GM19467 (cell line): ENCODE measurements around the gene B3GALT4.
"Not testable (repeated sequence)": the region's sequence is repeated elsewhere in the genome, so short reads cannot be mapped to it uniquely, and the experiment has no call there.

Source experiments
- ATAC-seq: cut with Tn5 transposase; IDR thresholded peaks from one replicate; pipeline ENCODE4 v1.9.1; 2021; ENCODE audit warnings: mild to moderate bottlenecking, moderate library complexity; ENCODE audit not compliant: unreplicated experiment

Gene B3GALT4

DNA sequence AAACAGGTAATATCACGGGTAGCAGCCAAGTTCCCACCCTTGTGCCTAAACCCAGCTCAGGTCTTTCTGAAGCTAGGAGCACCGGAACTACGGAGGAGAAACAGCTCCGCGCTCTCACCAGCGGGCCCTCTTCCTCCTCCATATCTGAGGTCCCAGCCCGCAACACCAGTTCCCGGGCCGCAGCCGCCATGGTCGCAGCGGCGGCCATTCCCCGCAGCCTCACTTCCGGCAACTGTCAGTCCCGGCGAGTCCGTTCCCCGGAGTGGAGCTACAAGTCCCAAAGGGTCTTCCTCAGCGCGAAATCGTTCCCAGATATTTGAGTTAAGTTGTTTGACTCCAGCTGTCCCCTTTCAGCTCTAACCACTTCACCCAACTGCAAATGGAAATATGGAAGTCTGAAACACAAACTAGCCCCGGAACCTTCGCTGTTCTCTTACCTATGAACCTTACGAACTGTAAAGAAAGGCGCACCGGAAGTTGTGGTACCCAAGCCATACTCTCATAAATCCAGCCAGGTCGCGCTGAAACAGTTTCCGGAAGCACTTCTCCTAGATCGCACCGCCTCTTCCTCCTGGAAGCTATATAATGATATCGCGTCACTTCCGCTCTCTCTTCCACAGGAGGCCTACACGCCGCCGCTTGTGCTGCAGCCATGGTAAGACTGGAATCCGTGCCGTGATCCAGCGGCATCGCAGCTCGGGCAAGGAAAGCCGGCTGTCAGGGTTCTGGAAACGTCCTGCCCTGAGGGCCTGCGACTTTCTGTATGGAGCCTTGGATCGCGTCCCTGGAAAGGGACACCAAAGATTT, 5.3 kb upstream of the B3GALT4 start, which contains the start of the genes RPS18 and VPS52:
RPS18 (plus strand) TSS at position 608 of the 807 bp plus-strand sequence; CDS start at position 653, 45 bp downstream.
VPS52 (minus strand) TSS at position 409 of the 807 bp plus-strand sequence; CDS start at position 208, 201 bp downstream.
- ATAC-seq = peak; percentile 79

DNA sequence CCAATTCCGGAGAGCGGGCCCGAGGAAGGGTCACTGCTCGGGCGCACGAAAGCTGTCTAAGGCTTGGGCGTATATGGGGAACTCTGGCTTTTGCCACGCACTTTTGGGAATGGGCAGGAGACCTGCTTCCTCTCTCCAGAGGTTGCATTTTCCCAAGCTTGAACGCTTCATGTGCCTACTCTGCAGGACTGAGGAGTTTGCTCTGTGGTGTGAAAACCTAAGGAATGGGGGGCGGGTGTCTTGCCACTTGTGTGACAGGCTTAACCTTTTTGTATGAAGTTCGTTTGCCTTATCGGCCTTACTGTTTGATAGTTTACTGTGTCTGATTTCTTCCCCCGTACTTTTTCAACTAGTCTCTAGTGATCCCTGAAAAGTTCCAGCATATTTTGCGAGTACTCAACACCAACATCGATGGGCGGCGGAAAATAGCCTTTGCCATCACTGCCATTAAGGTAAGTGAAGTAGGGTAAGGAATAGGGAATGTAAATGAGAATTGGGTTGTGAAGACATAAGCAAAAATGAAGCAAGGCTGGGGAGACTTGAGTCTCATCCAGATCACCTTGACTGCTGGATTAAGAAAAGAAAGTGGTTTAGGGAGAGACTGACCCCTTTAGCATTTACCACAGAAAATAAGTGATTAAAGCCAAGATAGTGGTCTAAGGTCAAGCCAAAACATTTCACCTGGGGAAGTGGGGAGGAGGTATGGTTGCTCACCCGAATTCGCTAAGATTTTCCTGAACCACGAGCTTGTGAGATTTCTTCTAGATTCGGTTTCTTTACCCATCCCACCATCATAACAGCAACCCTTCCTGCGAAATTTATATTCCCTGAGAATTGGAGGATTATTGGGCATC, 4.4 kb upstream of the B3GALT4 start:
- ATAC-seq = no peak

DNA sequence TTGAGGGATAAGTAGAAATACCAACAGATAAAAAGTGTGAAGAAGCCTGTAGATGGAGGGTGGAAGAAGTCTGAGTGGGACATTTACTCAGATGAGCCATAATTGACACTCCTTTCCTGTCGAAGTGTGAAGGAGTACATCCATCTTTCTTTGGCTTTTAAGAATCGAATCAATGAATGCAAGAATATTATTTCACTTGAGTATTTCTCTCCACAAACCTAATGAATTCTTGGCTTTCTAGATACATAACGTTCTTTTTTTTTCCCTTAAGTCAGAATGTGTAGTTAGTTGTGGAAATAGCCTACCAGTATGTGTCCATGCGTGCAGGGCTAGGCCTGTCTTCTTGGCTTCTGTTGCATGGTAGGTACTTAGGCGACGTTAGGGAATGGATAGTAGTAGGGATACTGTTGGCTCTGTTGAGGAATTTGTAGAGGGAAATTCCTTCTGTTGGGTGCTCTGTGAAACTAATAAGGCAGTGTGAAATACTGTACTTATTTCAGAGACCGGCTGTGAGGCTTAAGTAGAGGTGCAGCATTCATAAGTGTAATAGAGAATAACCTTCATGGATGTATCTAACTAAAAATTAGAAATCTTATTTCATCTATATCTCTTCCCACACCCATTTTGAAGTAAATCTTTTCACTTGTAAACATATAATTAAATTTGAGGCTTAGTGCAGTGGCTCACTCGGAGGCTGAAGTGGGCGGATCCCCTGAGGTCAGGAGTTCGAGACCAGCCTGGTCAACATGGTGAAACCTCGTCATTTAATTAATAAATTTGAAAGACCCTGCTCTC, 3.6 kb upstream of the B3GALT4 start:
- ATAC-seq = no peak

DNA sequence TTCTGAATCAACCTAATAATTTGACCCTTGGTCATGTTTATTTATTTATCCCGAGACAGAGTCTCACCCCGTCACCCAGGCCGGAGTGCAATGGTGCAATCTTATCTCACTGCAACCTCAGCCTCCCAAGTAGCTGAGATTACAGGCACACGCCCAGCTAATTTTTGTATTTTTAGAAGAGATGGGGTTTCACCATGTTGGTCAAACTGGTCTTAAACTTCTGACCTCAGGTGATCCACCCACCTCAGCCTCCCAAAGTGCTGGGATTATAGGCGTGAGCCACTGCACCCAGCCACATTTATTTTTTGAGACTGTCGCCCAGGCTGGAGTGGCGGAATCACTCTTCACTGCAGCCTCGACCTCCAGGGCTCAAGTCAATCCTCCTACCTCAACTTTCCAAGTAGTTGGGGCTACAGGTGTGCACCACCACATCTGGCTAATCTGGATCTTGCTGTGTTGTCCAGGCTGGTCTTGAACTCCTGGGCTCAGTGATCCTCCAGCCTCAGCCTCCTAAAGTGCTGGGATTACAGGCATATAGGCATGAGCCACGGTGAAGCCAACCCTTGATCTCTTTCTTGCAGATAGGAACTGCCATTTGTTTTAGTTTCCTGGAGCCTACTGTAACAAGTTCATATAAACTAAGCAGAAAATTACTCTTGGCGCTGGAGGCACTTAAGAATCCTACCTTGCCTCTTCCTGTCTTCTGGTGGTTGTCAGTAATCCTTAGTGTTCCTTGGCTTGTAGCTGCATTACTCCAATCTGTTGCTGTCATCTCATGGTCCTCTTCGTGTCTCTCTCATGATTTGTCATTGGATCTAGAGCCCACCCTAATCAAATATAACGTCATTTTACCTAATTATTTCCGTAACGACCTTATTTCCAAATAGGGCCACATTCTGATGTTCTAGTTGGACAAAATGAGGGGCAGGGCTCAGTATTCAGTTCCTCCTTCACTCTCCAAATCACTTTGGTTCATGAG, 2.7 kb upstream of the B3GALT4 start:
- no peak for ATAC-seq

DNA sequence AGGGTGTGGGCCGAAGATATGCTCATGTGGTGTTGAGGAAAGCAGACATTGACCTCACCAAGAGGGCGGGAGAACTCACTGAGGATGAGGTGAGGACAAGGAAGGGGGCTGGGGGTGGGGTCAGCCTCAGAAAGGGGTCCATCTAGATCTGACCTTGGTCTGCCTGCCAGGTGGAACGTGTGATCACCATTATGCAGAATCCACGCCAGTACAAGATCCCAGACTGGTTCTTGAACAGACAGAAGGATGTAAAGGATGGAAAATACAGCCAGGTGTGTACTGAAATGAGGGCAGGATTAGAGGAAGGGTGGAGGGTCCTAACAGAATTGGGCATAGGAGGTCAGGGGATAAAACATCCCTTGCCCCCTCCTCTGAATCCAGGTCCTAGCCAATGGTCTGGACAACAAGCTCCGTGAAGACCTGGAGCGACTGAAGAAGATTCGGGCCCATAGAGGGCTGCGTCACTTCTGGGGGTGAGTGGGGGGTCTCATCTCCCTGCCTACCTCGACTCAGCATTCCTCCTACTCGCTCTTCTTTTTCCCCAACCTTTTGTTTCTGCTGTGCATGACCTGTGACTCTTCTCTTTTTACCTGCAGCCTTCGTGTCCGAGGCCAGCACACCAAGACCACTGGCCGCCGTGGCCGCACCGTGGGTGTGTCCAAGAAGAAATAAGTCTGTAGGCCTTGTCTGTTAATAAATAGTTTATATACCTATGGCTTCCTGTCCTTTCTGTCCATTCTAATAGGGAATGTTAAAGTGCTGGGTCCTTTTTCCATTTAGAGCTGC, 935 bp upstream of the B3GALT4 start:
- not testable (repeated sequence) for ATAC-seq

DNA sequence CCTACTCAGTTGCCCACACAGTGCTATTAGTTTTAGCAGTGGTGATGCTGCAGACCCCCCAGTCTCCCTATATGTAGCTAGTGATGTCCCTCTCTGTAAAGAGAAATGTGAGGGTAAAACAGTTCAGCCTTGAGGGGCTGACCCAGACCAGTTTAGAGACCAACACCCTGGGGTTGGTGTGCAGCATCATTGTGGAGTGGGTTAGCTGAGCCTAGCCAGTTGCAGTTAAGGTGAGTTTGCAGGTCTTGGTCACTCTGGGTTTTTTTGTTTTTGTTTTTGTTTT, 401 bp upstream of the B3GALT4 start:
- no peak for ATAC-seq

DNA sequence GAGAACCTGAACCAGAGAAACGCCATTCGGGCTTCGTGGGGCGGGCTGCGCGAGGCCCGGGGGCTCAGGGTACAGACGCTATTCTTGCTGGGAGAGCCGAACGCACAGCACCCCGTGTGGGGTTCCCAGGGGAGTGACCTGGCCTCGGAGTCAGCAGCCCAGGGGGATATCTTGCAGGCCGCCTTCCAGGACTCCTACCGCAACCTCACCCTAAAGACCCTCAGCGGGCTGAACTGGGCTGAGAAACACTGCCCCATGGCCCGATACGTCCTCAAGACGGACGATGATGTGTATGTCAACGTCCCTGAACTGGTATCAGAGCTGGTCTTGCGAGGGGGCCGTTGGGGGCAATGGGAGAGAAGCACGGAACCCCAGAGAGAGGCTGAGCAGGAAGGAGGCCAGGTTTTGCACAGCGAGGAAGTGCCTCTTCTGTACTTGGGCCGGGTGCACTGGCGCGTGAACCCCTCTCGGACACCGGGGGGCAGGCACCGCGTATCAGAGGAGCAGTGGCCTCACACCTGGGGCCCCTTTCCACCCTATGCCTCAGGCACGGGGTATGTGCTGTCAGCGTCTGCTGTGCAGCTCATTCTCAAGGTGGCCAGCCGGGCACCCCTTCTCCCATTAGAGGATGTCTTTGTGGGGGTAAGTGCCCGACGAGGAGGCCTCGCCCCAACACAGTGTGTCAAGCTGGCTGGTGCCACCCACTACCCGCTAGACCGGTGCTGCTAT, 904 bp downstream of the B3GALT4 start:
- ATAC-seq = no peak

DNA sequence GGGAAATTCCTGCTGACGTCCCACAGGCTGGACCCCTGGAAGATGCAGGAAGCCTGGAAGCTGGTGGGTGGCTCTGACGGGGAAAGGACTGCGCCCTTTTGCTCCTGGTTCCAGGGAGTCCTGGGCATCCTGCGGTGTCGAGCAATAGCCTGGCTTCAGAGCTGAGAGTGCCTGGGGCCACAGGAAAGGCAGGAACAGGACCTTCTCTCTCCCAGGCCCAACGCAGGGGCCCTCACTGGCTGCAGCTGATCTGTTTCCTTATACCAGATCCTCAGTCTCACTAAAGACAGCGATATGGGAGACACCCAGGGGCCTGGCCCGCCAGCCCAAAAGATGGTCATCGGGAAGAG, 1.4 kb downstream of the B3GALT4 start:
- ATAC-seq = no peak

DNA sequence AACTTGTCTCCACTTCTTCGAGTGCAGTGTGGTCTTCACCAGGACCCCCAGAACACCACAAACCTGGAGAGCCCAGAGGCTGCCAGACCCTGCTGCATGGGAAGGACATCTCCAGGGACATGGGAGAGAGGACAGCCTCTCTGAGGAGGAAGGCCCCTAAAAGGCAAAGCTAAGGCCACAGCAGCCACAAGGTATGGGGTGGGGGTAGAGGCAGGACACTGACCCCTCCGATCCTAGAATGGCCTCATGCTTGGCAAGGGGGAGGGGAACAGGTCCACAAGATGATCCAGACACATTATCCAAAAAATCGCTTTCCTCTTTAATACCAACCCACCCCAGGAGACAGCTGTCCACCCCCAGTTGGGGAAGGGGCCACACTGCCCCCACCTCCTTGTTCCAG, 1.9 kb downstream of the B3GALT4 start:
- no peak for ATAC-seq

DNA sequence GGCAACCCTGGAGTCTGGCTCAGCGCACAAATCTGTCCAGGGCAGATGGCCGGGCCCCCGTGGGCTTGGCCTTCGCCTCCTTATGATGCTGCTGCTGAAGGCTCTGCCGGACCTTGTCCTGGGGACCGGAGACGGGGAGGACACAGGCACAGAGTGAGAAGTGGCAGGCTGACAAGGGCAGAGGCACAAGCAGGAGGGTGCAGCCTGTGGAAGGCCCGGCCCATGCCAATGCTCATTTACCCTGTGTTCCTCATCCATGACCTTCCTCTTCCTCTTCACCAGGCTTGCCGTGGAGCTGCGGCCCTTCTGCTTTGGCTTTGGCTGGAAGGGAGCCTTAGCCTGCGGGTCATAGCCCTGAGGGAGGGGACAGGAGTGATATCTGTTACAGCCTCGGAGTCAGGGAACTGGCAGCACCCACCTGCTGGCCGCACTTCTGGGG, 2.4 kb downstream of the B3GALT4 start:
- ATAC-seq = no peak

DNA sequence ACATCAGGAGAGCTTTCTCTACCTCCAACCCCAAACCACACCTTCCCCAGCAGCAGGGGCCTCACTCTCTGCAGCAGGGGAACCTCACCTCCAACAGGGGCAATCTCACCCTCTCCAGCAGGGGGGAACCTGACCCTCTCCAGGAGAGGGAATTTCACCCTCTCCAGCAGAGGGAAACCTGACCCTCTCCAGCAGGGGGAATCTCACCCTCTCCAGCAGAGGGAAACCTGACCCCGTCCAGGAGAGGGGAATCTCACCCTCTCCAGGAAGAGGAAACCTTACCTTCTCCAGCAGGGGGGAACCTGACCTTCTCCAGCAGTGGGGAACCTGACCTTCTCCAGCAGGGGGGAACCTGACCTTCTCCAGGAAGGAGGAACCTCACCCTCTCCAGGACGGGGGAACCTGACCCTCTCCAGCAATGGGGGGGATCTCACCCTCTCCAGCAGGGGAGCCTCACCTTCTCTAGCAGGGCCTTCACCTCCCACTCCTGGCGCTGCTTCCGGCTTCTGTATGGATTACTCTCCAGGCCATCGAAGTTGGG, 3.1 kb downstream of the B3GALT4 start:
- no peak for ATAC-seq

DNA sequence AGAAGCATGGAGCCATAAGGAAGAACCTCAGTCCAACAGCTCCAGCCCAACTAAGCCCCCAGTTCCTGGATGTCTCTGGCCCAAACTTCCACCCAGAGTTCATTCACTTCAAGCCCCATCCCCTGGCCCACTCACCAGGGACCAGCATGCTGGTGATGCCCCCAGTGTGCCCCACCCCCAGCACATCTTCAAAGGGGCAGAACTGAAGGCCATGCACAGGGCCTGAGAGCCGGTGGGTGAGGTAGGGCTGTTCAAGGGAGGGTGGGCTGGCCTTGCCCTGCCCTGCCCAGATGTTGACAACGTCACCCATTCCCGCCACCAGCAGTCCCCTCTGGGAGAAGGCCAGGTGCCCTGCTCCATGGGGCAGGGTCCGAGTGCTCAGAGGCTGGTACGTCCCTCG, 3.6 kb downstream of the B3GALT4 start:
- no peak for ATAC-seq

DNA sequence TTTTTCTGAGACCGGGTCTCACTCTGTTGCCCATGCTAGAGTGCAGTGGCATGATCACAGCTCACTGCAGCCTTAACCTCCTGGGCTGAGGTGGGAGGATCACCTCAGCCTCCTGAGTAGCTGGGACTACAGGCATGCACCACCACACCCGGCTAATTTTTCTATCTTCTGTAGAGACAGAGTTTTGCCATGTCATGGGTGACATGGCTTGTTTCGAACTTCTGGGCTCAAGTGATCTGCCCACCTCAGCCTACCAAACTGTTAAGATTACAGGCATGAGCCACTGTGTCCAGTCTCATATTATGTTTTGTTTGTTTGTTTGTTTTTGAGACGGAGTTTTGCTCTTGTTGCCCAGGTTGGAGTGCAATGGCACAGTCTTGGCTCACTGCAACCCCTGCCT, 8.3 kb downstream of the B3GALT4 start:
- ATAC-seq = not testable (repeated sequence)

DNA sequence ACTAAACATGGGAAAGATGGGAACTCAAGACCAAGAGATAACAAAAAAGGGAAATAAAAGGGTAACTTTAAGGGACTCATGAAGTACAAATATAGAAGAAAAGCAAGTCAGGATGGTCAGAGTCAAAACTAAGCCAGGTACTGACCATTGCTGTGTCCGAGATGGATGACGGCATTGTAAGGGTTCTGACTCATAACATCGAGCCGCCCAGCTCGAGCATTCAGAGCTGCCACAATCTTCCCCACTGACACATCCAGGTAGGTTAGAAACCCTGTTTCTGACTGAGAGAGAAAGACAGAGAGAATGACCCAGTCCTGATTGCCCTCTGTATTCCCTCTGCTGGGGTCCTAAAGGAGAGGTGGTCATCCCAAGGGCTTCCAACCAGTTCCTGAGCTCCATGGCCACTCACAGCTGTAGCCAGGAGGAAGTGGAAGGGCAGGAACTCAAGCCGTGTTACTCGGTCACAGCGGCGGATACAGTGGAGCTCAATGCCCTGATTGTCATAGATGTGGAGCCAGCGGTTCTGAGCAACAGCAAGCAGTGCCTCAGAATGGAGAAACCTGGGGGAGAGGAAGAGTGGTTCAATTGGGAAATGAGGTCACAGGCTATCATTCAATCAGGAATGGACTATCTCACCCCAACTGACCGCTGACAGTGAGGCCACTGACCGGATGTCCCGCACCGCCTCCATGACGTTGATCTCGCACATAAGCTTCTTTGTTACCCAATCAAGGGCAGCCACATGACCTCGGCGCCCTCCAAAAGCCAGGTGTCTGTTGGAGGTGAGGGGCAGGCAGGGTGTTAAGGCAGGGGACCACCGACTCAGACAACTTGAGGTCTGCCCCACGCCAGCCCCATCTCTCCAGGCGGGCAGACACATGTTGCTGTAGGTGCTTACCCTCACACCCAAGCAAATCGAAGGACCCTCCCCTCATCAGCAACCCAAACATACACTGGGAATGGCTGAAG, 10.3 kb downstream of the B3GALT4 start:
- no peak for ATAC-seq

DNA sequence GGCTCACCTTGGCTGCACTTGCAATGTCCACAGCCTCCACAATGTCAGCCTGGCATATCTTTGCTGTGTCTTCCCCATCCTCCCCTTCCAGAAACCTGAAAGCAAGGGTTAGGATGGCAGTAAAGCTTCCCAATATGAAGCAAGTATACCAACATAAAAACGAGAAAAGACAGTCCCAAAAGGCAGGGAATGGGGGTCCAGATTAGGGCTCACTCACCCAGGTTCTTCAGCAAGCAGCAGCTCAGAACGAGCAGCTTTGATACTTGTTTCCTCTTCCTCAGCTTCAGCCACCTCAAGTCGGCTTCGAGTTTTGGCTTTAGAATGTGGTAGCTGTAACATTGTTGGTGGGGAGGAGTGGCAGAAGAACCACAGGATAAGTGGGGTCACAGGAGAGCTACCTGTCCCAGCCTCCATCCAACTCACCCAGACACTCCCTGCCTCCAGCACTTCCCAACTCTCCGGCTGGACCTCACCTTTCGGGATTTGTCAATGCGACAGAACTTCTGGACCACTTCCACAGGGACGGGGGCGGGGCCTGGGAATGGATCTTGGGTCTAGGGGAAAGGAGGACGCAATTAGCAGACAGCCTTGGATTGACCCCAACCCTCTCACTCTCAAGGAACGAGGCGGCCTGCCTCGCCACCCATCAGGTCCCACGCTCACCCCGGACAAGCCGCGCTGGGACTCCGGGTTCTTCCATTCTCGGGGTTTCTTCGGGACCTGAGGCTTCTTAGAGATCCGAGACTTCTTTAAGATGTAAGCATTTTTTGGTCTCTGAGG, 11.4 kb downstream of the B3GALT4 start:
- no peak for ATAC-seq
